Measurements from ENCODE around the gene UNC5B. TPM values are rescaled to one million over a fixed set of nuclear protein-coding genes. Genes with fewer than 3 reads are reported as not detected.

UNC5B gene
- total RNA-seq, 2 experiments from 2014 or later, result 0.05 TPM; not detected in 1

DNA sequence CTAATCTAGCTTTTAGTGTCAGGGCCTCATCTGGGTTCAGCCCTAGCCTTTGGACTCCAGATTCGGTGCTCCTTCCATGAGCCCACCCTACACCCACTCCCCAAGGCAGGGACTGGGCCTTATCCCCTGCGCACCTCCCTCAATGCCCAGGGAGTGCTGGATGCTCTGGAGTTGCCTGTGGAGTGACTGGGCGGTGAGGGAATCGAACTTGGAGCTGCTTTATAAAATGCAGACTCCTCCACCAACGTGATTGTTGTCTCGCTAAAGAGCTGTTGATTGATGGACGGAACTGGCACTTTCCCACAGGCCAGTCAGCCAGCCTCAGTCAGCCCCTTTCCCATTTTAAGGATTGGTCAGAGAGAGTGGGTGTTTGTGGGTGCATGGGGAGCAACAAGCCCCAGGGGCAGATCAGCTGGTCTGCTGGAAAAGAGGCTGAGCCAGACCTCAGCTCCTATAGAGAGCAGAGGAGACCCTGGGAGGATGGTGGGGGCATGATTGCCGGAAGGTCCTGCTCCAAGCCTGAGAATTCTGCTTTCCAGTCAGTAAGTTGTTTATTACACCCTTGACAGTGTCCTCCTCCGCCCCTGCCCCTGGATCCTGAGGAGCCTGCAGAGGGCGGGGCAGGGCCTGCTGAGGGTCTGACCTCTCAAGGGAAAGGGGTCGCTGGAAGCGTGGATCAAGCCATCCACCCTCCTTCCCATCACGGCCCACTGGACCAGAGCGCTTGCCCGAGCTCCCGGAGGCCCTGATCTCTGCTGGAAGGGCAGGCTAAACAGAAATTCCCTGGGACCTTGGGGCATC is 16.7 kb downstream of the UNC5B start:
- DNase-seq (no peak), ATAC-seq (no peak)
- Mint-ChIP-seq H3K9me3 (ENCODE audit: insufficient read depth) (no peaks in the 10 kb centered on the region), H3K27ac (no peak overlapping the region), H3K4me3 (no peak overlapping the region), H3K4me1 (ENCODE audit: low read depth) (no peaks in the 10 kb centered on the region), H3K27me3 (ENCODE audit: low read depth) (peaks cover 4% of the 10 kb centered on the region), H3K36me3 (ENCODE audit: low read depth) (no peaks in the 10 kb centered on the region)
- POLR2A ChIA-PET, result interaction anchor here (0.6 kb wide), 1 partner anchor 125 kb away, joined by 3 read pairs; no protein-coding TSS in a partner anchor
- CTCF ChIA-PET, result no interaction called here

DNA sequence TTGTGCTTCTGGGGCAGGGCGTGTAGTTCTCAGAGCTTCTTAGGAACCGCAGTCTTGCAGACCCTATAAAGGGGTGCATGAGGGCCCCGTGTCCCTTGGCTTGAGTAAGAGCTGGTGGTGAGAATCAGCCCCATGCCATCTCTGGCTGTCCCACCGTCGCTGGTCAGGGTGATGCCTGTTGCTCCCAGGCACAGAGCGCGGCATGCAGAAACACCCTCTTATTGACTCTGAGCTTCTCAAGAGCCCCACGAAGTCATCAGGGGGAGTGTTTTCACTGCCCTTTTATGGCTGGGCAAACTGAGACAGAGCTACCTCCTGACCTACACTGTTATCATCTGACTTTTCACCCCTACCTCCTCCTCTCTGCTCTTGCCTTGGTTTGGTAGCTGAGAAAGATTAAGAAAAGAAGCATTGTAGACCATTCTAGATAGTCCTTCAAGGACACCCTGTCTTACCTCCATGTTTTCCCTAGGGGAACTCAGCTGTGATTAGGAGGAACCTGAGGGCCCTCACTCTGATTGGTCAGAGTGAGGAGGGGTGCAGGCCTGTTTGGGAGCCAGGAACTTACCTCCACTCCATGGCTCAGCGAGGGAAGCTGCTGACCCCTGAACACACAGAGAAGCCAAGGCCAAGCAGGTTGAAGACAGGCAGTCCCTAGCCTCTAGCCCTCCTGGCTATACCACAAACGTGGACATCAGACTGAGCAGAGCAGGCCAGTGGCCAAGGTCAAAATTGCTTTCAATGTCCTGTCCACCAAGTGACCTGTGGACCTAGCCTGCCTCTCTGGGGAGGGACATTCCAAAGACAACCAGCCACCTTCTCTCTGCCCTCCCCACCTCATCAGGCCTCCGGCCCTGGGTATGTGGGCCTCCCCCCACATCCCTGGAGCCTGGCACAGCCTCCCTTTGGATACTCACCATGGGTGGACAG is 17.6 kb downstream of the UNC5B start:
- no peaks in the 10 kb centered on the region for H3K36me3 Mint-ChIP-seq (ENCODE audit: low read depth)
- DNase-seq (no peak), ATAC-seq (no peak)
- H3K27me3 Mint-ChIP-seq (ENCODE audit: low read depth), result peaks cover 4% of the 10 kb centered on the region
- POLR2A ChIA-PET, result no interaction called here
- CTCF ChIA-PET, result no interaction called here
- H3K4me3 Mint-ChIP-seq, result no peak overlapping the region
- H3K9me3 Mint-ChIP-seq (ENCODE audit: insufficient read depth), result no peaks in the 10 kb centered on the region
- H3K4me1 Mint-ChIP-seq (ENCODE audit: low read depth), result no peaks in the 10 kb centered on the region
- no peak overlapping the region for H3K27ac Mint-ChIP-seq

- no peak for ATAC-seq
- peaks cover 3% of the 10 kb centered on the region for H3K27me3 Mint-ChIP-seq (ENCODE audit: low read depth)
- H3K9me3 Mint-ChIP-seq (ENCODE audit: insufficient read depth), result no peaks in the 10 kb centered on the region
- no peak overlapping the region for H3K4me3 Mint-ChIP-seq
- ChIA-PET POLR2A (no interaction called here), CTCF (no interaction called here)
- H3K27ac Mint-ChIP-seq, result no peak overlapping the region
- no peaks in the 10 kb centered on the region for H3K36me3 Mint-ChIP-seq (ENCODE audit: low read depth)
- no peaks in the 10 kb centered on the region for H3K4me1 Mint-ChIP-seq (ENCODE audit: low read depth)
- no peak for DNase-seq
These were observed 18.3 kb downstream of the UNC5B start for GRCh38 chr10:71230656-71231025.

GRCh38 chr10:71231206-71231605 is 18.8 kb downstream of the UNC5B start:
- H3K27me3 Mint-ChIP-seq (ENCODE audit: low read depth), result peaks cover 2% of the 10 kb centered on the region
- no peaks in the 10 kb centered on the region for H3K9me3 Mint-ChIP-seq (ENCODE audit: insufficient read depth)
- no peak overlapping the region for H3K27ac Mint-ChIP-seq
- no peaks in the 10 kb centered on the region for H3K36me3 Mint-ChIP-seq (ENCODE audit: low read depth)
- ChIA-PET POLR2A (no interaction called here), CTCF (no interaction called here)
- DNase-seq (no peak), ATAC-seq (no peak)
- no peak overlapping the region for H3K4me3 Mint-ChIP-seq
- H3K4me1 Mint-ChIP-seq (ENCODE audit: low read depth), result no peaks in the 10 kb centered on the region

GRCh38 chr10:71232089-71232998 is 20.0 kb downstream of the UNC5B start:
- peaks cover 2% of the 10 kb centered on the region for H3K27me3 Mint-ChIP-seq (ENCODE audit: low read depth)
- POLR2A ChIA-PET, result no interaction called here
- no peak for ATAC-seq

GRCh38 chr10:71233482-71233892 is 21.1 kb downstream of the UNC5B start:
- no peak for ATAC-seq
- Mint-ChIP-seq H3K27ac (no peak overlapping the region), H3K27me3 (ENCODE audit: low read depth) (peaks cover 2% of the 10 kb centered on the region), H3K4me1 (ENCODE audit: low read depth) (no peaks in the 10 kb centered on the region), H3K4me3 (no peak overlapping the region), H3K9me3 (ENCODE audit: insufficient read depth) (no peaks in the 10 kb centered on the region), H3K36me3 (ENCODE audit: low read depth) (no peaks in the 10 kb centered on the region)
- DNase-seq, result no peak
- ChIA-PET POLR2A (no interaction called here), CTCF (no interaction called here)

More at GRCh38 chr10:71232089-71232998, 20.0 kb downstream of the UNC5B start:
- CTCF ChIA-PET, result no interaction called here
- DNase-seq, result no peak
- Mint-ChIP-seq H3K4me1 (ENCODE audit: low read depth) (no peaks in the 10 kb centered on the region), H3K36me3 (ENCODE audit: low read depth) (no peaks in the 10 kb centered on the region), H3K4me3 (no peak overlapping the region), H3K27ac (no peak overlapping the region), H3K9me3 (ENCODE audit: insufficient read depth) (no peaks in the 10 kb centered on the region)

- CTCF ChIA-PET, result no interaction called here
- no peak for ATAC-seq
- no peaks in the 10 kb centered on the region for H3K4me1 Mint-ChIP-seq (ENCODE audit: low read depth)
- no peak overlapping the region for H3K4me3 Mint-ChIP-seq
- POLR2A ChIA-PET, result interaction anchor here (0.7 kb wide), 1 partner anchor 137 kb away, joined by 3 read pairs; no protein-coding TSS in a partner anchor
- peaks cover 2% of the 10 kb centered on the region for H3K27me3 Mint-ChIP-seq (ENCODE audit: low read depth)
- no peak overlapping the region for H3K27ac Mint-ChIP-seq
- no peaks in the 10 kb centered on the region for H3K9me3 Mint-ChIP-seq (ENCODE audit: insufficient read depth)
- no peak for DNase-seq
- no peaks in the 10 kb centered on the region for H3K36me3 Mint-ChIP-seq (ENCODE audit: low read depth)
These were observed 21.9 kb downstream of the UNC5B start for GRCh38 chr10:71234004-71234894.

DNA sequence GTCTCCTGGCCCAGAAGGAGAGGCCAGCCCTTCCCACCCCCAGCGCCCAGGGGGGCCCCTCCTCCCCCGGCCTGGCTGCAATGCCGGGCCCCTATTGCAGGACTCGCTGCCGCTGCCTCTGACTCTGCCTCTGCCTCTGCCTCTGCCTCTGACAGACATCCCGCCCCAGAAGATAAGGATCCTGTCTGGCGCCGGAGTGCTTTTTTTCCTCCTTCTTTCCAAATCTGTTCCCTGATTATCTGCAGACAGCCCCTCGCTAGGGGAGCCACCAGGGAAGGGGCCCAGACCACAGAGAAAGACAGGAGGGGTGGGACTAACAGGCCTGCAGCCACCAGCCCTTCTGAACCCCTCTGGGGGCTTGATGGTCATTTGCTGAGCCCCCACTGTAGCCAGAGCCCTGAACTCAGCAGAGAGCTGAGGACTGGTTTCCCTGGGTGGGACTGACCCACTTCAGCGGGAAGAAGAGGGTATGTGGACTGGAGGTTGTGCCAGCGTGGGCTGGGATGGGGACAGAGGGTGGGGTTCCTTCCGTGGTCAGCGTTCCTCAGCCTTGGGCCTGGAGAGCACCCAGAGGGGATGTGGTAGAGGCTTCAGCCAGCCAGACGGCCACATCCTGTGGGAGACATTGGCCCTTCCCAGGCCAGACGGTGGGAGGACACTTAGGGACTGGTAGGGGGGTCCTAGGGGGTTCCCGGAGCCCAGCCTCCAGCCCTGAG is 22.8 kb downstream of the UNC5B start:
- no peaks in the 10 kb centered on the region for H3K36me3 Mint-ChIP-seq (ENCODE audit: low read depth)
- ATAC-seq (no peak), DNase-seq (no peak)
- no peak overlapping the region for H3K27ac Mint-ChIP-seq
- no peaks in the 10 kb centered on the region for H3K9me3 Mint-ChIP-seq (ENCODE audit: insufficient read depth)
- H3K4me3 Mint-ChIP-seq, result no peak overlapping the region
- H3K27me3 Mint-ChIP-seq (ENCODE audit: low read depth), result peaks cover 2% of the 10 kb centered on the region
- no peaks in the 10 kb centered on the region for H3K4me1 Mint-ChIP-seq (ENCODE audit: low read depth)
- POLR2A ChIA-PET, result interaction anchor here (0.7 kb wide), 1 partner anchor 136 kb away, joined by 3 read pairs; no protein-coding TSS in a partner anchor
- CTCF ChIA-PET, result no interaction called here

- Mint-ChIP-seq H3K4me3 (no peak overlapping the region), H3K36me3 (ENCODE audit: low read depth) (no peaks in the 10 kb centered on the region), H3K9me3 (ENCODE audit: insufficient read depth) (no peaks in the 10 kb centered on the region), H3K27ac (no peak overlapping the region), H3K4me1 (ENCODE audit: low read depth) (no peaks in the 10 kb centered on the region), H3K27me3 (ENCODE audit: low read depth) (peaks cover 2% of the 10 kb centered on the region)
- ATAC-seq (no peak), DNase-seq (no peak)
- CTCF ChIA-PET, result no interaction called here
- POLR2A ChIA-PET, result no interaction called here
These were observed 23.4 kb downstream of the UNC5B start for GRCh38 chr10:71235808-71236207.

DNA sequence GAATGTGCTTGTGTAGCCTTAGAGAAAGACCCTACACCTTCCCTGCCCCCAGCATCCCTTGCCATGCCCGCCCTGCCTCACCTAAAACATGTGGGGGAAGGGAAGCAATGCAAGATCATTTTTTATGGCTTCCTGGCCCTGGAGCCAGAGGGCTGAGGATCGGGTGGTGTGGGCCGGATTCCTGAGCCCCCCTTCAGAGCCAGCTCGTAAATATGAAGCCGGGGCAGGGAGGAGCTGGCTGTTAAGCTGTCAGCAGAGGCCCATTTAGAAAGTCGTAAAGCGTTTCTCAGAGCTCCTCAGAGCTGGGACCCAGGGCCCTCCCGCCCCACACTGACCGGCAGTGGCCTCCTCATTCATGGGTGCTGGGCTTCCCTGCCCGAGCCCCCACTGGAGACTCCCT is 23.9 kb downstream of the UNC5B start:
- Mint-ChIP-seq H3K36me3 (ENCODE audit: low read depth) (no peaks in the 10 kb centered on the region), H3K4me3 (no peak overlapping the region), H3K27ac (no peak overlapping the region), H3K27me3 (ENCODE audit: low read depth) (peaks cover 2% of the 10 kb centered on the region), H3K9me3 (ENCODE audit: insufficient read depth) (no peaks in the 10 kb centered on the region), H3K4me1 (ENCODE audit: low read depth) (no peaks in the 10 kb centered on the region)
- ChIA-PET CTCF (interaction anchor here (1.8 kb wide), 1 partner anchor 34 kb away, joined by 5 read pairs; no protein-coding TSS in a partner anchor), POLR2A (no interaction called here)
- ATAC-seq (no peak), DNase-seq (no peak)

Measured in activated CD8-positive, alpha-beta T cell treated with anti-CD3 and anti-CD28 coated beads, Interleukin-2, amount 10 ng/mL, durations not matched to agents 7 days and 5 days (primary cell).